Activated CD4-positive, alpha-beta memory T cell treated with anti-CD3 and anti-CD28 coated beads, Interleukin-2, amount 10 ng/mL, durations not matched to agents 7 days and 5 days (primary cell): ENCODE measurements around the gene ZDHHC8. TPM values are rescaled to one million over a fixed set of nuclear protein-coding genes. Genes with fewer than 3 reads are reported as not detected.

Experiments used
- CTCF ChIA-PET: fragments of 350-600 bp; sonication (Branson Sonifier 250); formaldehyde crosslinking; loops from one replicate; lab custom pipeline; 2021; ENCODE audit warnings: antibody characterized with exemption, inconsistent platforms; lab: Charles Lee
- POLR2A ChIA-PET: fragments of 350-600 bp; sonication (Branson Sonifier 250); formaldehyde crosslinking; loops from one replicate; lab custom pipeline; 2021; ENCODE audit warnings: antibody characterized with exemption; lab: Charles Lee
- DNase-seq: peaks from one replicate; pipeline ENCODE4 v3.0.0-alpha.2; 2020
- H3K27ac Mint-ChIP-seq: one replicate; pipeline ENCODE4 v1.8.0; 2021; ENCODE audit warnings: mild to moderate bottlenecking, mixed read lengths
- H3K27me3 Mint-ChIP-seq: one replicate; pipeline ENCODE4 v1.8.0; 2021; ENCODE audit warnings: mixed read lengths
- H3K36me3 Mint-ChIP-seq: one replicate; pipeline ENCODE4 v1.8.0; 2021; ENCODE audit warnings: low read depth, mixed read lengths
- H3K4me1 Mint-ChIP-seq: one replicate; pipeline ENCODE4 v1.8.0; 2021; ENCODE audit warnings: mixed read lengths
- H3K4me3 Mint-ChIP-seq: one replicate; pipeline ENCODE4 v1.8.0; 2021; ENCODE audit warnings: mild to moderate bottlenecking, mixed read lengths
- H3K9me3 Mint-ChIP-seq: one replicate; pipeline ENCODE4 v1.8.0; 2021; ENCODE audit warnings: mixed read lengths
- total RNA-seq, 2 experiments: library from RNA; stranded (reverse); gene quantifications; one replicate each; pipeline ENCODE4 v1.2.3, GENCODE V29; 2021

Gene ZDHHC8
- total RNA-seq, 2 experiments from 2014 or later, result 44.2 to 48.3 TPM

GRCh38 chr22:20180245-20180630 lies 48.6 kb downstream of the ZDHHC8 start:
- no peaks in the 10 kb centered on the region for H3K27me3 Mint-ChIP-seq
- ChIA-PET CTCF (no interaction called here), POLR2A (no interaction called here)
- H3K9me3 Mint-ChIP-seq, result no peaks in the 10 kb centered on the region
- H3K4me1 Mint-ChIP-seq, result no peaks in the 10 kb centered on the region
- no peak overlapping the region for H3K4me3 Mint-ChIP-seq
- DNase-seq, result no peak
- no peaks in the 10 kb centered on the region for H3K36me3 Mint-ChIP-seq
- H3K27ac Mint-ChIP-seq, result no peak overlapping the region

GRCh38 chr22:20180640-20181039 lies 49.0 kb downstream of the ZDHHC8 start:
- no peaks in the 10 kb centered on the region for H3K27me3 Mint-ChIP-seq
- no peaks in the 10 kb centered on the region for H3K4me1 Mint-ChIP-seq
- no peak for DNase-seq
- CTCF ChIA-PET, result no interaction called here
- POLR2A ChIA-PET, result interaction anchor here (1.1 kb wide), 1 partner anchor 10 kb away, joined by 3 read pairs; no protein-coding TSS in a partner anchor
- no peaks in the 10 kb centered on the region for H3K36me3 Mint-ChIP-seq
- no peaks in the 10 kb centered on the region for H3K9me3 Mint-ChIP-seq
- no peak overlapping the region for H3K27ac Mint-ChIP-seq
- H3K4me3 Mint-ChIP-seq, result no peak overlapping the region

GRCh38 chr22:20181194-20181883 lies 49.7 kb downstream of the ZDHHC8 start:
- Mint-ChIP-seq H3K36me3 (no peaks in the 10 kb centered on the region), H3K4me3 (no peak overlapping the region), H3K9me3 (no peaks in the 10 kb centered on the region), H3K27me3 (no peaks in the 10 kb centered on the region), H3K4me1 (no peaks in the 10 kb centered on the region), H3K27ac (no peak overlapping the region)
- CTCF ChIA-PET, result no interaction called here
- no peak for DNase-seq
- POLR2A ChIA-PET, result interaction anchor here (1.1 kb wide), 1 partner anchor 9 kb away, joined by 3 read pairs; no protein-coding TSS in a partner anchor

GRCh38 chr22:20181884-20182236 lies 50.3 kb downstream of the ZDHHC8 start:
- ChIA-PET CTCF (no interaction called here), POLR2A (interaction anchor here (1.1 kb wide), 1 partner anchor 9 kb away, joined by 3 read pairs; no protein-coding TSS in a partner anchor)
- Mint-ChIP-seq H3K9me3 (no peaks in the 10 kb centered on the region), H3K36me3 (no peaks in the 10 kb centered on the region), H3K4me3 (no peak overlapping the region), H3K4me1 (no peaks in the 10 kb centered on the region), H3K27me3 (no peaks in the 10 kb centered on the region), H3K27ac (no peak overlapping the region)
- no peak for DNase-seq

- POLR2A ChIA-PET, result no interaction called here
- no peaks in the 10 kb centered on the region for H3K4me1 Mint-ChIP-seq
Observed at GRCh38 chr22:20182365-20182764, 50.8 kb downstream of the ZDHHC8 start.

GRCh38 chr22:20183101-20183500 lies 51.5 kb downstream of the ZDHHC8 start:
- H3K27ac Mint-ChIP-seq, result no peak overlapping the region
- no peak overlapping the region for H3K4me3 Mint-ChIP-seq
- H3K27me3 Mint-ChIP-seq, result no peaks in the 10 kb centered on the region
- H3K4me1 Mint-ChIP-seq, result no peaks in the 10 kb centered on the region
- no peak for DNase-seq
- H3K36me3 Mint-ChIP-seq, result no peaks in the 10 kb centered on the region
- CTCF ChIA-PET, result no interaction called here
- no peaks in the 10 kb centered on the region for H3K9me3 Mint-ChIP-seq
- POLR2A ChIA-PET, result no interaction called here

More at GRCh38 chr22:20182365-20182764, 50.8 kb downstream of the ZDHHC8 start:
- Mint-ChIP-seq H3K27me3 (no peaks in the 10 kb centered on the region), H3K36me3 (no peaks in the 10 kb centered on the region), H3K9me3 (no peaks in the 10 kb centered on the region), H3K4me3 (no peak overlapping the region), H3K27ac (no peak overlapping the region)
- CTCF ChIA-PET, result no interaction called here
- no peak for DNase-seq

- H3K27me3 Mint-ChIP-seq, result no peaks in the 10 kb centered on the region
- H3K9me3 Mint-ChIP-seq, result no peaks in the 10 kb centered on the region
Observed at GRCh38 chr22:20183823-20184222, 52.2 kb downstream of the ZDHHC8 start.

GRCh38 chr22:20184501-20185165 lies 53.0 kb downstream of the ZDHHC8 start:
- H3K27ac Mint-ChIP-seq, result no peak overlapping the region
- H3K27me3 Mint-ChIP-seq, result no peaks in the 10 kb centered on the region
- no peaks in the 10 kb centered on the region for H3K36me3 Mint-ChIP-seq
- no peak overlapping the region for H3K4me3 Mint-ChIP-seq
- H3K9me3 Mint-ChIP-seq, result no peaks in the 10 kb centered on the region
- no peaks in the 10 kb centered on the region for H3K4me1 Mint-ChIP-seq
- ChIA-PET CTCF (no interaction called here), POLR2A (no interaction called here)
- DNase-seq, result no peak

More at GRCh38 chr22:20183823-20184222, 52.2 kb downstream of the ZDHHC8 start:
- POLR2A ChIA-PET, result no interaction called here
- H3K4me1 Mint-ChIP-seq, result no peaks in the 10 kb centered on the region
- no peak overlapping the region for H3K27ac Mint-ChIP-seq
- no peaks in the 10 kb centered on the region for H3K36me3 Mint-ChIP-seq
- no peak overlapping the region for H3K4me3 Mint-ChIP-seq
- CTCF ChIA-PET, result no interaction called here
- DNase-seq, result no peak

GRCh38 chr22:20185750-20186149 lies 54.1 kb downstream of the ZDHHC8 start:
- no peaks in the 10 kb centered on the region for H3K4me1 Mint-ChIP-seq
- DNase-seq, result no peak
- CTCF ChIA-PET, result no interaction called here
- POLR2A ChIA-PET, result no interaction called here
- H3K27me3 Mint-ChIP-seq, result no peaks in the 10 kb centered on the region
- no peak overlapping the region for H3K27ac Mint-ChIP-seq
- H3K9me3 Mint-ChIP-seq, result no peaks in the 10 kb centered on the region
- H3K4me3 Mint-ChIP-seq, result no peak overlapping the region
- H3K36me3 Mint-ChIP-seq, result no peaks in the 10 kb centered on the region

- no peaks in the 10 kb centered on the region for H3K36me3 Mint-ChIP-seq
- H3K4me1 Mint-ChIP-seq, result no peaks in the 10 kb centered on the region
- no peaks in the 10 kb centered on the region for H3K27me3 Mint-ChIP-seq
- no peaks in the 10 kb centered on the region for H3K9me3 Mint-ChIP-seq
- no peak overlapping the region for H3K27ac Mint-ChIP-seq
- POLR2A ChIA-PET, result no interaction called here
- CTCF ChIA-PET, result no interaction called here
- no peak overlapping the region for H3K4me3 Mint-ChIP-seq
- no peak for DNase-seq
Observed at GRCh38 chr22:20186183-20186870, 54.7 kb downstream of the ZDHHC8 start.

- H3K27me3 Mint-ChIP-seq, result no peaks in the 10 kb centered on the region
- H3K27ac Mint-ChIP-seq, result no peak overlapping the region
- POLR2A ChIA-PET, result no interaction called here
- no peaks in the 10 kb centered on the region for H3K4me1 Mint-ChIP-seq
- no peaks in the 10 kb centered on the region for H3K36me3 Mint-ChIP-seq
- H3K9me3 Mint-ChIP-seq, result no peaks in the 10 kb centered on the region
- DNase-seq, result no peak
- no peak overlapping the region for H3K4me3 Mint-ChIP-seq
- CTCF ChIA-PET, result no interaction called here
Observed at GRCh38 chr22:20186871-20187546, 55.4 kb downstream of the ZDHHC8 start.

GRCh38 chr22:20187777-20188566 lies 56.4 kb downstream of the ZDHHC8 start:
- no peak for DNase-seq
- ChIA-PET CTCF (no interaction called here), POLR2A (no interaction called here)
- no peaks in the 10 kb centered on the region for H3K9me3 Mint-ChIP-seq
- no peaks in the 10 kb centered on the region for H3K4me1 Mint-ChIP-seq
- no peak overlapping the region for H3K27ac Mint-ChIP-seq
- H3K27me3 Mint-ChIP-seq, result no peaks in the 10 kb centered on the region
- no peak overlapping the region for H3K4me3 Mint-ChIP-seq
- no peaks in the 10 kb centered on the region for H3K36me3 Mint-ChIP-seq
